Left forelimb (tissue), 1 donor: ENCODE measurements around the gene P2RX2.

Experiments
- DNase-seq: peaks from one replicate; pipeline ENCODE4 v3.0.0-alpha.2; 2018; ENCODE audit warnings: low spot score

P2RX2 gene

DNA sequence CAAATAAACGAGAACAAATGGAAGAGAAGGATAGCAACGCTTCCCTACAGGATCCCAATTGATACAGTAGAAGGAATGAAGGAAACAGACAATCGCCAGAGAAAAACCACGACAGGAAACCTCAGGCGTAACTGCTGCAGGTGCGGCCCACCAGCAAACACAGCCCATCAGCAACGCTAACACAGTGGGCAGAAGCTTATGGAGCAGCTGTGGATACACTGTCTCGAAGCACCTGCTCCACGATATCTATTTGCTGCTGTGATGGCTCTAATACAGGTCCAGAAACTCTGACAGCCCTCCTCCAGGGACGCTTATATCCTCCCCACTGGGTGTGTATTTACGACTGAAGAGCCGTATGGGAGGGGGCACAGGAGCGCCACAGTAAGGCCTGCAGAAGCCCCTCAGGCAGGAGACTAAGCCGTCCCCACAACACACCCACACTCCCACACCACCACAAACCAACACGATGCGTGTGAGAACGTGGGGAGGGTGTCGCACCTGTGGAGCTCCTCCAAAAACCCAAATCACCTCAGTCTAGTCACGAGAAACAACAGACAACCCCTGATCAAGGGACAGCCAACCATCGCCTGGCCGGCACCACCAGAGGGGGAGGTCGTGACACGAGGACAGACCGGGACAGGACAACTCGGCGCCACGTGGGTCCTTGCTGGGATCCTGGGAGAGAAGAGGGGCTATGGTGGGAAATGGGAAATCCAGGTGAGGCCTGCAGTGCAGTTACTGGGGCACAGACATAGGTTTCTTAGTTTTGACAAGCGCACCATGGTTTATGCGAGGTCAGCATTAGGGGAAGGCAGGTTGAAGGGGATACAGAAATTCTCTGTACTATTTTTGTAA is 44.6 kb downstream of the P2RX2 start:
- DNase-seq = no peak

DNA sequence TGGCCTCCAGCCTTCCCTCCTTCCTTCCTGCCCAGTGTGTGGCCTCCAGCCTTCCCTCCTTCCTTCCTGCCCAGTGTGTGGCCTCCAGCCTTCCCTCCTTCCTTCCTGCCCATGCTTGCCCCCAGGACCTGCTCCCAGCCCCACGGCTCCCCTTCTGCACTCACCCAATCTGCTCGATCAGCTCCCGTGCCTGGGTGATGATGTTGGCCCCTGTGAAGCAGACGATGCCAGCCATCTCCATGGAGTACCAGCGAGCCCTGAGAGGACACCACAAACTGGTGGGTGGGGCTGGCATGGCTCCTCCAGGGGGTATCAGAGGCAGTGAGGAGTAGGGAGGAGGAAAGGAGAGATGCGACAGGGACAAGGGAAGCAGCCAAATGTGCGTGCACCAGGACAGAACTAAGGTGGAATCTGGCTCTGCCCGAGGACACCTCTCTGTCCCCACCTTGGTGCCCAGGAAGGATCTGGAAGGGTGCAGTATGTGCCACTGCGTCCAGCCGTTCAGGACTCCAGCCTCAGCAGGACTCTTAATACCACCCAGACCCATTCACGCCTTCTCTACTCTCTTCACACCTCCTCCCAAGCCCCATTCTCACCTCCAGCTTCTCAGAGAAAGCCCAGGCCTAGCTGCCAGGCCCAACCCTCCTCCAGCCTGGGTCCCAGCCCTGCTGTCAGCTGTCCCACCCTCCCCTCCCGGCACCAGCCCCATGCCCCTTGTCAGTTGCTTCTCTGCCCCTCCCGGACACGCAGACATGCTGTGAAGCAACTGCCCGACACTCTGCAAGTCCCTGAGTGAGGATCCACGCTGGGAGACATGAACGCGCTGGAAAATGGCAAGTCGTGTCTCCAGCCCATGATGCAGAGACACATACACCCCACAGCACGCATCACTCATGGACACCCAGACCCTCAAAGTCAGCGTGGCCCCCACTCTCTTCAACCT is 45.9 kb downstream of the P2RX2 start:
- no peak for DNase-seq

DNA sequence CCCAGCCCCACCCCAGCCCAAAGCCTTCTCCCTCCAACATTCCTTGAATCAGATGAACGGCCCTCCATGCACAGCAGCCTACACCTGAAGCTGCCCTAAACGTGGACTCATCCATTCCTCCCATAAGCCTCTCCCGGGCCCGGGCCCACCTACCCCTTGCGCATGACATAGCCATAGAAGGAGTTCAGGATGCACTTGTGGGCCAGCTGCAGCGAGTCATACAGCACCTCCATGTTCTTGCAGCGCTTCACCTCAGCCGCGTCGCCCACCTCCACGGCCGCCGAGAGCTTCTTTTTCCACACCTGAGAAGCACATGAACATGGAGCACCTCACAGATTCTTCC is 46.5 kb downstream of the P2RX2 start:
- no peak for DNase-seq

- no peak for DNase-seq
Measured at GRCh38 chr12:132665794-132666193, 47.2 kb downstream of the P2RX2 start.

- DNase-seq = no peak
Measured at GRCh38 chr12:132668191-132669088, 49.9 kb downstream of the P2RX2 start.

GRCh38 chr12:132669166-132669879 is 50.7 kb downstream of the P2RX2 start:
- no peak for DNase-seq
